Measurements from ENCODE around the gene RASGRF1. TPM values are rescaled to one million over a fixed set of nuclear protein-coding genes. Genes with fewer than 3 reads are reported as not detected.

The RASGRF1 gene
- total RNA-seq, 2 donors from 2014 or later = 0.09 to 1.1 TPM

- WGBS = 10% methylated on average over 1 of the region's 1 CpG
- peak; percentile 54 for DNase-seq (ENCODE audit: low spot score)
- H3K9me3 ChIP-seq = no peaks in the 10 kb centered on the region
- H3K27ac ChIP-seq = peak overlapping the region in 1 of 2 donors; percentile 32
- H3K27me3 ChIP-seq (replicated peaks; ENCODE audit: insufficient read depth) = no peaks in the 10 kb centered on the region
- intact Hi-C loops (cut with DNase I) = loop anchor here (5.0 kb wide), 1 partner anchor 37 kb away; no protein-coding TSS in a partner anchor
- H3K36me3 ChIP-seq = no peaks in the 10 kb centered on the region
- TF ChIP-seq POLR2AphosphoS5 (IDR thresholded peaks at IDR 0.05) (peak; percentile 70), POLR2A (IDR thresholded peaks at IDR 0.05) (no peak)
- no peak overlapping the region for H3K4me3 ChIP-seq
- H3K4me1 ChIP-seq (replicated peaks) = no peaks in the 10 kb centered on the region
These were observed 141.1 kb downstream of the RASGRF1 start for GRCh38 chr15:78949461-78949860.

GRCh38 chr15:78947506-78947905 lies 143.1 kb downstream of the RASGRF1 start:
- no peak for DNase-seq (ENCODE audit: low spot score)
- Histone ChIP-seq H3K27ac (no peak overlapping the region), H3K36me3 (no peaks in the 10 kb centered on the region), H3K27me3 (replicated peaks; ENCODE audit: insufficient read depth) (no peaks in the 10 kb centered on the region), H3K9me3 (no peaks in the 10 kb centered on the region), H3K4me3 (no peak overlapping the region), H3K4me1 (replicated peaks) (no peaks in the 10 kb centered on the region)
- intact Hi-C loops (cut with DNase I) = loop anchor here (5.0 kb wide), 1 partner anchor 35 kb away; no protein-coding TSS in a partner anchor
- TF ChIP-seq CTCF (IDR thresholded peaks at IDR 0.05) = no peak
- 92% methylated on average over 5 of the region's 5 CpGs for WGBS

- no peaks in the 10 kb centered on the region for H3K27me3 ChIP-seq (replicated peaks; ENCODE audit: insufficient read depth)
- TF ChIP-seq CTCF (IDR thresholded peaks at IDR 0.05) (no peak), POLR2A (IDR thresholded peaks at IDR 0.05) (no peak), POLR2AphosphoS5 (IDR thresholded peaks at IDR 0.05) (no peak)
- no peak overlapping the region for H3K27ac ChIP-seq
- no peak overlapping the region for H3K4me3 ChIP-seq
- H3K9me3 ChIP-seq = no peaks in the 10 kb centered on the region
- WGBS = 96% methylated on average over 5 of the region's 5 CpGs
- no peaks in the 10 kb centered on the region for H3K36me3 ChIP-seq
- no peak for DNase-seq (ENCODE audit: low spot score)
- H3K4me1 ChIP-seq (replicated peaks) = no peaks in the 10 kb centered on the region
- intact Hi-C loops (cut with DNase I) = loop anchor here (5.0 kb wide), 1 partner anchor 34 kb away; no protein-coding TSS in a partner anchor
These were observed 144.1 kb downstream of the RASGRF1 start for GRCh38 chr15:78946493-78946892.

- no peaks in the 10 kb centered on the region for H3K4me1 ChIP-seq (replicated peaks)
- H3K4me3 ChIP-seq = peak within 1 kb of the TSS; percentile 54 to 66
- peak; percentile 82 for DNase-seq (ENCODE audit: low spot score)
- intact Hi-C loops (cut with DNase I) = loop anchor here (5.0 kb wide), 1 partner anchor 33 kb away; no protein-coding TSS in a partner anchor
- H3K36me3 ChIP-seq = no peaks in the 10 kb centered on the region
- 0% methylated on average over 26 of the region's 71 CpGs for WGBS
- H3K27ac ChIP-seq = peak within 1 kb of the TSS; percentile 68 to 85
- H3K27me3 ChIP-seq (replicated peaks; ENCODE audit: insufficient read depth) = no peaks in the 10 kb centered on the region
- H3K9me3 ChIP-seq = no peaks in the 10 kb centered on the region
- peak; percentile 80 for TF ChIP-seq POLR2AphosphoS5 (IDR thresholded peaks at IDR 0.05)
- peak in 1 of 4 experiments; percentile 5 for TF ChIP-seq CTCF (IDR thresholded peaks at IDR 0.05)
- peak; percentile 98 for TF ChIP-seq POLR2A (IDR thresholded peaks at IDR 0.05)
These were observed 145.7 kb downstream of the RASGRF1 start, which contains the start of gene CTSH for GRCh38 chr15:78944669-78945407. Gene CTSH, minus strand, starts transcription at chr15:78945046. Its CDS starts 65 bp downstream, at chr15:78944981.

GRCh38 chr15:78944202-78944625 lies 146.4 kb downstream of the RASGRF1 start:
- peak overlapping the region; percentile 68 to 85 for H3K27ac ChIP-seq
- no peaks in the 10 kb centered on the region for H3K4me1 ChIP-seq (replicated peaks)
- intact Hi-C loops (cut with DNase I) = no loop called here
- TF ChIP-seq CTCF (IDR thresholded peaks at IDR 0.05) = no peak
- TF ChIP-seq POLR2AphosphoS5 (IDR thresholded peaks at IDR 0.05) = no peak
- TF ChIP-seq POLR2A (IDR thresholded peaks at IDR 0.05) = no peak
- H3K27me3 ChIP-seq (replicated peaks; ENCODE audit: insufficient read depth) = no peaks in the 10 kb centered on the region
- WGBS = 10% methylated on average over 9 of the region's 12 CpGs
- no peaks in the 10 kb centered on the region for H3K36me3 ChIP-seq
- H3K4me3 ChIP-seq = peak overlapping the region; percentile 54 to 66
- H3K9me3 ChIP-seq = no peaks in the 10 kb centered on the region
- DNase-seq (ENCODE audit: low spot score) = no peak

Data from prostate gland (tissue), 2 donors.